Heart right ventricle (tissue), 16 donors: Measurements from ENCODE around the gene CRPPA. TPM values are rescaled to one million over a fixed set of nuclear protein-coding genes. Genes with fewer than 3 reads are reported as not detected.

Source experiments
- ATAC-seq, 8 donors: fragments of 200-7000 bp; cut with Tn5 transposase; one replicate each; pipeline ENCODE4 v1.9.1; 2020; ENCODE audit warnings: mild to moderate bottlenecking in 8 of 8, moderate library complexity in 8 of 8, moderate number of reproducible peaks in 1 of 8
- DNase-seq, 2 donors: peaks; one replicate each; pipeline ENCODE4 v3.0.0-alpha.2; 2020
- H3K27ac ChIP-seq, 10 donors: fragments of 200-600 bp; sonication (generic) in 2 of 10; one replicate each; pipeline versions ENCODE4 v1.5.0 to v1.8.0; 2020 to 2022; ENCODE audit warnings: mild to moderate bottlenecking in 3 of 10
- H3K27me3 ChIP-seq, 7 donors: fragments of 200-600 bp; one replicate each; pipeline ENCODE4 v1.8.0; 2021 to 2022; ENCODE audit warnings: mild to moderate bottlenecking in 2 of 7
- H3K36me3 ChIP-seq, 9 donors: fragments of 200-600 bp; sonication (generic) in 1 of 9; one replicate each; pipeline versions ENCODE4 v1.5.0 to v1.8.0; 2020 to 2022; ENCODE audit warnings: mild to moderate bottlenecking in 2 of 9
- H3K4me1 ChIP-seq, 9 donors: fragments of 200-600 bp; sonication (generic) in 1 of 9; one replicate each; pipeline versions ENCODE4 v1.5.0 to v1.8.0; 2020 to 2022; ENCODE audit warnings: mild to moderate bottlenecking in 4 of 9
- H3K4me3 ChIP-seq, 10 donors: fragments of 200-600 bp; sonication (generic) in 2 of 10; one replicate each; pipeline versions ENCODE4 v1.5.0 to v1.8.0; 2020 to 2022; ENCODE audit warnings: mild to moderate bottlenecking in 7 of 10, moderate library complexity in 2 of 10
- H3K9me3 ChIP-seq, 11 donors: fragments of 200-600 bp in 10 of 11; sonication (generic) in 2 of 11; one replicate each; pipeline versions ENCODE4 v1.5.0 to v1.8.0; 2013 to 2022; ENCODE audit warnings: mild to moderate bottlenecking in 2 of 11, control low read depth in 1 of 11, moderate library complexity in 1 of 11
- WGBS, 2 donors: extraction: QIAGEN DNeasy Blood & Tissue Kit; methylation state at CpG; one replicate each; pipeline ENCODE4 v1.1.7; 2013; ENCODE audit warnings: inconsistent platforms in 1 of 2; 5-methylcytosine and 5-hydroxymethylcytosine counted together
- intact Hi-C, 10 donors: fragments of 100-400 bp; cut with DNase I; formaldehyde crosslinking; loops; one replicate each; pipeline versions ENCODE4 v1.11.1 to v1.14.2; 2022
- polyA plus RNA-seq, 2 donors: library from polyadenylated mRNA; stranded (reverse); fragments of 200-250 nt; gene quantifications; one replicate each; pipeline ENCODE4 v1.2.3, GENCODE V29; 2013
- total RNA-seq, 10 donors: library from RNA; stranded (reverse); fragmentation: NEBNext Ultra II Directional in 3 of 10; extraction: Animal tissue kit (Norgen Biotek cat#: 25700) in 3 of 10; gene quantifications; one replicate each; pipeline versions ENCODE4 v1.2.1 to v1.2.4, GENCODE V29; 2021 to 2023
- TF ChIP-seq, protein P1 (sequence below), 9 donors: fragments of 200-600 bp; sonication (generic) in 2 of 9; IDR thresholded peaks; one replicate each; pipeline versions ENCODE4 v1.5.0 to v1.8.0; 2021 to 2022; ENCODE audit warnings: antibody characterized with exemption in 9 of 9, mild to moderate bottlenecking in 5 of 9, moderate library complexity in 1 of 9
- donor health status: Arrhythmogenic right ventricular cardiomyopathy.
- donor health status: ischemic (EF 13 %, LVEDD 7.1; RV severe dilation, severe dysfunction).
- donor health status: healthy with polysubstance abuse.
- donor health status: DM: no; HTN: yes; CAD: no.
- donor health status: DM: no; HTN: no; CAD: no.
- donor health status: ischemic (EF 25% LVEDD 6.9; RV normal size, moderate dysfunction).
- donor health status: ischemic (EF 25% LVEDD 5.7; RV mildly dilated, moderate dysfunction).
- donor health status: healthy.
- donor health status: DM: yes; HTN: yes; CAD: no.
- donor health status: Ischemic cardiomyopathy.
- donor health status: ischemic (EF 35%, LVEDD 5.7; RV mildly dilated, moderate dysfunction).
- donor health status: nonischemic (EF 11% LVEDD 7.7; RV severe dilation, severe dysfunction).
- donor health status: DM: yes; HTN: yes; CAD: no.
- donor health status: PGD.
- donor health status: ischemic (EF 29% LVEDD 5.4; RV normal size, mild dysfunction).
- donor health status: nonischemic (EF 23%, LVEDD 6.1; RV moderate dilation, normal function).

The CRPPA gene
- total and polyA plus RNA-seq, 12 donors: 0.51 to 8.7 (median 6.3) TPM

GRCh38 chr7:16430133-16430532, 8.8 kb upstream of the CRPPA start:
- ATAC-seq (no peak), DNase-seq (no peak)
- Histone ChIP-seq H3K4me1 (no peaks in the 10 kb centered on the region), H3K4me3 (no peak overlapping the region), H3K36me3 (no peaks in the 10 kb centered on the region), H3K9me3 (no peaks in the 10 kb centered on the region), H3K27ac (no peak overlapping the region), H3K27me3 (no peaks in the 10 kb centered on the region)
- WGBS, 2 donors: 93 to 94% methylated on average over 3 of the region's 3 CpGs
- TF ChIP-seq, protein P1, sequence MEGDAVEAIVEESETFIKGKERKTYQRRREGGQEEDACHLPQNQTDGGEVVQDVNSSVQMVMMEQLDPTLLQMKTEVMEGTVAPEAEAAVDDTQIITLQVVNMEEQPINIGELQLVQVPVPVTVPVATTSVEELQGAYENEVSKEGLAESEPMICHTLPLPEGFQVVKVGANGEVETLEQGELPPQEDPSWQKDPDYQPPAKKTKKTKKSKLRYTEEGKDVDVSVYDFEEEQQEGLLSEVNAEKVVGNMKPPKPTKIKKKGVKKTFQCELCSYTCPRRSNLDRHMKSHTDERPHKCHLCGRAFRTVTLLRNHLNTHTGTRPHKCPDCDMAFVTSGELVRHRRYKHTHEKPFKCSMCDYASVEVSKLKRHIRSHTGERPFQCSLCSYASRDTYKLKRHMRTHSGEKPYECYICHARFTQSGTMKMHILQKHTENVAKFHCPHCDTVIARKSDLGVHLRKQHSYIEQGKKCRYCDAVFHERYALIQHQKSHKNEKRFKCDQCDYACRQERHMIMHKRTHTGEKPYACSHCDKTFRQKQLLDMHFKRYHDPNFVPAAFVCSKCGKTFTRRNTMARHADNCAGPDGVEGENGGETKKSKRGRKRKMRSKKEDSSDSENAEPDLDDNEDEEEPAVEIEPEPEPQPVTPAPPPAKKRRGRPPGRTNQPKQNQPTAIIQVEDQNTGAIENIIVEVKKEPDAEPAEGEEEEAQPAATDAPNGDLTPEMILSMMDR (IDR thresholded peaks at IDR 0.05): no peak
- intact Hi-C loops: loop anchor here in 9 of 10 donors (2.0 to 10.0 kb wide), 4 partner anchors 125 to 137 kb away; no protein-coding TSS in a partner anchor

GRCh38 chr7:16428672-16429071, 7.3 kb upstream of the CRPPA start:
- no peak for ATAC-seq
- TF ChIP-seq, protein P1 (IDR thresholded peaks at IDR 0.05): no peak
- no peak for DNase-seq
- no peak overlapping the region for H3K4me3 ChIP-seq
- no peaks in the 10 kb centered on the region for H3K36me3 ChIP-seq
- no peaks in the 10 kb centered on the region for H3K9me3 ChIP-seq
- H3K27me3 ChIP-seq: no peaks in the 10 kb centered on the region
- intact Hi-C loops: loop anchor here in 4 of 10 donors (10.0 kb wide), 3 partner anchors 304 to 866 kb away; partner anchors contain the start of gene AHR (in 1 of the 4)
- H3K4me1 ChIP-seq: no peaks in the 10 kb centered on the region
- no peak overlapping the region for H3K27ac ChIP-seq
- 59 to 72% methylated on average over 2 of the region's 2 CpGs for WGBS, 2 donors

GRCh38 chr7:16428182-16428581, 6.8 kb upstream of the CRPPA start:
- TF ChIP-seq, protein P1 (IDR thresholded peaks at IDR 0.05): no peak
- H3K9me3 ChIP-seq: no peaks in the 10 kb centered on the region
- no peaks in the 10 kb centered on the region for H3K27me3 ChIP-seq
- H3K36me3 ChIP-seq: no peaks in the 10 kb centered on the region
- ATAC-seq (no peak), DNase-seq (no peak)
- no peak overlapping the region for H3K27ac ChIP-seq
- intact Hi-C loops: loop anchor here in 4 of 10 donors (10.0 kb wide), 3 partner anchors 303 to 867 kb away; partner anchors contain the start of gene AHR (in 1 of the 4)
- H3K4me3 ChIP-seq: no peak overlapping the region
- H3K4me1 ChIP-seq: no peaks in the 10 kb centered on the region

GRCh38 chr7:16423761-16424160, 2.4 kb upstream of the CRPPA start:
- H3K9me3 ChIP-seq: no peaks in the 10 kb centered on the region
- no peak overlapping the region for H3K27ac ChIP-seq
- WGBS, 2 donors: 49 to 55% methylated on average over 1 of the region's 1 CpG
- TF ChIP-seq, protein P1 (IDR thresholded peaks at IDR 0.05): no peak
- no peaks in the 10 kb centered on the region for H3K36me3 ChIP-seq
- ATAC-seq (no peak), DNase-seq (no peak)
- intact Hi-C loops: loop anchor here in 5 of 10 donors (5.0 to 10.0 kb wide), 5 partner anchors 134 to 871 kb away; partner anchors contain the start of gene AHR (in 1 of the 5)
- H3K4me1 ChIP-seq: peaks cover 0 to 24% (median 17%) of the 10 kb centered on the region in 9 donors
- no peak overlapping the region for H3K4me3 ChIP-seq
- H3K27me3 ChIP-seq: no peaks in the 10 kb centered on the region
